Right lobe of liver (tissue), 6 donors: ENCODE results near the gene RSRC1. TPM values are rescaled to one million over a fixed set of nuclear protein-coding genes. Genes with fewer than 3 reads are reported as not detected.

Source experiments
- ATAC-seq, 4 donors: fragments of 200-7000 bp; cut with Tn5 transposase; one replicate each; pipeline ENCODE4 v1.9.1; 2020; ENCODE audit warnings: mild to moderate bottlenecking in 4 of 4, moderate library complexity in 4 of 4
- DNase-seq, 3 donors: peaks; one replicate each; pipeline ENCODE4 v3.0.0-alpha.2; 2020
- H3K27ac ChIP-seq, 3 donors: fragments of 200-600 bp; one replicate each; pipeline ENCODE4 v1.8.0; 2022
- H3K27me3 ChIP-seq, 2 donors: fragments of 200-600 bp; one replicate each; pipeline ENCODE4 v1.8.0; 2022
- H3K36me3 ChIP-seq, 4 donors: fragments of 200-600 bp; sonication (generic) in 1 of 4; one replicate each; pipeline versions ENCODE4 v1.5.1 to v1.8.0; 2017 to 2022; ENCODE audit warnings: control low read depth in 1 of 4
- H3K4me1 ChIP-seq, 4 donors: fragments of 200-600 bp; sonication (generic) in 1 of 4; one replicate each; pipeline versions ENCODE4 v1.5.1 to v1.8.0; 2017 to 2022; ENCODE audit warnings: control low read depth in 1 of 4
- H3K4me3 ChIP-seq, 3 donors: fragments of 200-600 bp; one replicate each; pipeline ENCODE4 v1.8.0; 2022
- H3K9me3 ChIP-seq, 4 donors: fragments of 200-600 bp; sonication (generic) in 1 of 4; one replicate each; pipeline versions ENCODE4 v1.5.1 to v1.8.0; 2017 to 2022; ENCODE audit warnings: control low read depth in 1 of 4
- CTCF ChIP-seq, 4 donors: fragments of 200-600 bp in 3 of 4; fragments of 450-650 bp in 1 of 4; IDR thresholded peaks; one replicate each; pipeline versions ENCODE4 v1.5.1 to v1.8.0; 2016 to 2022; ENCODE audit warnings: antibody characterized with exemption in 4 of 4, mild to moderate bottlenecking in 2 of 4
- POLR2A ChIP-seq: fragments of 450-650 bp; IDR thresholded peaks from one replicate; pipeline ENCODE4 v1.6.1; 2017; ENCODE audit warnings: antibody characterized with exemption, mild to moderate bottlenecking
- WGBS: methylation state at CpG from one replicate; pipeline ENCODE4 v1.1.6; 2018; ENCODE audit warnings: low coverage, low lambda C conversion rate; ENCODE audit not compliant: insufficient coverage; ENCODE audit errors: missing lambda C conversion rate; 5-methylcytosine and 5-hydroxymethylcytosine counted together
- intact Hi-C, 2 donors: fragments of 100-400 bp; cut with DNase I; formaldehyde crosslinking; loops; one replicate each; pipeline versions ENCODE4 v1.11.2 to v1.14.1; 2022
- total RNA-seq, 6 experiments: library from RNA; depleted of rRNA in 2 of 6; stranded (reverse); fragments of >200 nt in 2 of 6; fragmentation: NEBNext Ultra II Directional in 3 of 6; extraction: Animal tissue kit (Norgen Biotek cat#: 25700) in 3 of 6; gene quantifications; one replicate each; pipeline versions ENCODE4 v1.1.0 to v1.2.4, GENCODE V29; 2016 to 2023
- donor health status: DM: no; HTN: yes; CAD: no.
- donor health status: DM: no; HTN: no; CAD: no.
- donor health status: DM: no; HTN: no; CAD: no.
- donor health status: DM: no; HTN: yes; CAD: no.
- donor health status: DM: no; HTN: yes; CAD: no.

Gene RSRC1
- total RNA-seq, 6 experiments from 2014 or later: 10.8 to 22.1 (median 11.7) TPM

DNA sequence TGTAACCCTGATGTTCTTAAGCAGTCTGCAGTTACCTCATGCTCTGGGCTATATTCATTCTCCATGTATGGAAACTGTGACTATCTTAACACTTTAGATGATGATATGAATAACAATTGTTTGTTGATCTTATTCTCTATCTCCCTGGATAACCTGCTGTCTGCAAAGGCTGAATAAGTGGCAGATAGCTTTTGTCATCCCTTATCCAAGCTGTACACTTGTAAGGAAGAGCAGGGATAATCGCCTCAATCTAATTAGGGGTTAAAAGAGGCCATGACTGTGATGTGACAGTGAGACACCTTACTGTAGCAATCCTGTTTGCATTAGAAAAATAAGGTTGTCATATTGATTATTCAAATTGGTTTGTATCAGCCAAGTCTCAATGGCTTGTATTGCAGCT lies 123.9 kb downstream of the RSRC1 start:
- TF ChIP-seq POLR2A (no peak), CTCF (IDR thresholded peaks at IDR 0.05) (no peak)
- H3K27me3 ChIP-seq: no peaks in the 10 kb centered on the region
- no peak overlapping the region for H3K27ac ChIP-seq
- no peaks in the 10 kb centered on the region for H3K9me3 ChIP-seq
- DNase-seq (no peak), ATAC-seq (no peak)
- no peaks in the 10 kb centered on the region for H3K36me3 ChIP-seq
- no peaks in the 10 kb centered on the region for H3K4me1 ChIP-seq
- 86% methylated on average over 1 of the region's 1 CpG for WGBS
- H3K4me3 ChIP-seq: no peak overlapping the region
- intact Hi-C loops: no loop called here

- no peaks in the 10 kb centered on the region for H3K4me1 ChIP-seq
- TF ChIP-seq CTCF (IDR thresholded peaks at IDR 0.05) (no peak), POLR2A (no peak)
- no peak overlapping the region for H3K27ac ChIP-seq
- no peaks in the 10 kb centered on the region for H3K27me3 ChIP-seq
- H3K4me3 ChIP-seq: no peak overlapping the region
- intact Hi-C loops: no loop called here
- WGBS: 100% methylated on average over 1 of the region's 1 CpG
- DNase-seq (no peak), ATAC-seq (no peak)
- H3K36me3 ChIP-seq: no peaks in the 10 kb centered on the region
- H3K9me3 ChIP-seq: peaks cover 0 to 5% (median 0%) of the 10 kb centered on the region in 4 donors
Measured at GRCh38 chr3:158244274-158244673, 134.4 kb downstream of the RSRC1 start.

DNA sequence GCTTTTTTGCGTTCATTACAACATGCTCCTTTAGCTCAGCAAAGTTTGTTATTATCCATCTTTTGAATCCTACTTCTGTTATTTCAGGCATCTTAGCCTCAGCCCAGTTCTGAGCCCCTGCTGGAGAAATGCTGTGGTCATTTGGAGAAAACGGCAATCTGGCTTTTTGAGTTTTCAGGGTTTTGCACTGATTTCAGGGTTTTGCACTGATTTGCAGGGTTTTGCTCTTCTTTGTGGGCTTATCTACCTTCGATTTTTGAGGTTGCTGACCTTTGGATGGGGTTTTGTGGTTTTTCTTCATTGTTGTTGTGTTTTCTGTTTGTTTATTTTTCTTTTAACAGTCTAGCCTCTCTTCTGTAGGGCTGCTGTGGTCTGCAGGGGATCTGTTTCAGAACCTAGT lies 137.4 kb downstream of the RSRC1 start:
- ATAC-seq (no peak), DNase-seq (no peak)
- Histone ChIP-seq H3K4me3 (no peak overlapping the region), H3K4me1 (no peaks in the 10 kb centered on the region), H3K9me3 (peaks cover 0 to 9% (median 0%) of the 10 kb centered on the region in 4 donors), H3K27me3 (no peaks in the 10 kb centered on the region), H3K27ac (no peak overlapping the region), H3K36me3 (no peaks in the 10 kb centered on the region)
- TF ChIP-seq POLR2A (no peak), CTCF (IDR thresholded peaks at IDR 0.05) (no peak)
- 83% methylated on average over 3 of the region's 3 CpGs for WGBS
- intact Hi-C loops: no loop called here

GRCh38 chr3:158248261-158248660 lies 138.4 kb downstream of the RSRC1 start:
- Histone ChIP-seq H3K27me3 (no peaks in the 10 kb centered on the region), H3K27ac (no peak overlapping the region), H3K9me3 (peaks cover 0 to 9% (median 0%) of the 10 kb centered on the region in 4 donors), H3K36me3 (no peaks in the 10 kb centered on the region), H3K4me3 (no peak overlapping the region), H3K4me1 (no peaks in the 10 kb centered on the region)
- TF ChIP-seq CTCF (IDR thresholded peaks at IDR 0.05): no peak
- TF ChIP-seq POLR2A: no peak
- no peak for DNase-seq
- ATAC-seq: no peak
- intact Hi-C loops: no loop called here

GRCh38 chr3:158249183-158249582 lies 139.3 kb downstream of the RSRC1 start:
- WGBS: 75% methylated on average over 2 of the region's 2 CpGs
- ATAC-seq (no peak), DNase-seq (no peak)
- TF ChIP-seq CTCF (IDR thresholded peaks at IDR 0.05) (no peak), POLR2A (no peak)
- Histone ChIP-seq H3K36me3 (no peaks in the 10 kb centered on the region), H3K27me3 (no peaks in the 10 kb centered on the region), H3K4me3 (no peak overlapping the region), H3K9me3 (peaks cover 0 to 6% (median 0%) of the 10 kb centered on the region in 4 donors), H3K27ac (no peak overlapping the region), H3K4me1 (no peaks in the 10 kb centered on the region)
- intact Hi-C loops: no loop called here
